HG03108 (cell line): ENCODE data around the gene ATP5MC3.
"Not testable (repeated sequence)": the region's sequence is repeated elsewhere in the genome, so short reads cannot be mapped to it uniquely, and the experiment has no call there.

Experiments used
- ATAC-seq: cut with Tn5 transposase; IDR thresholded peaks from one replicate; pipeline ENCODE4 v1.9.1; 2021; ENCODE audit warnings: moderate library complexity; ENCODE audit not compliant: unreplicated experiment

The ATP5MC3 gene

DNA sequence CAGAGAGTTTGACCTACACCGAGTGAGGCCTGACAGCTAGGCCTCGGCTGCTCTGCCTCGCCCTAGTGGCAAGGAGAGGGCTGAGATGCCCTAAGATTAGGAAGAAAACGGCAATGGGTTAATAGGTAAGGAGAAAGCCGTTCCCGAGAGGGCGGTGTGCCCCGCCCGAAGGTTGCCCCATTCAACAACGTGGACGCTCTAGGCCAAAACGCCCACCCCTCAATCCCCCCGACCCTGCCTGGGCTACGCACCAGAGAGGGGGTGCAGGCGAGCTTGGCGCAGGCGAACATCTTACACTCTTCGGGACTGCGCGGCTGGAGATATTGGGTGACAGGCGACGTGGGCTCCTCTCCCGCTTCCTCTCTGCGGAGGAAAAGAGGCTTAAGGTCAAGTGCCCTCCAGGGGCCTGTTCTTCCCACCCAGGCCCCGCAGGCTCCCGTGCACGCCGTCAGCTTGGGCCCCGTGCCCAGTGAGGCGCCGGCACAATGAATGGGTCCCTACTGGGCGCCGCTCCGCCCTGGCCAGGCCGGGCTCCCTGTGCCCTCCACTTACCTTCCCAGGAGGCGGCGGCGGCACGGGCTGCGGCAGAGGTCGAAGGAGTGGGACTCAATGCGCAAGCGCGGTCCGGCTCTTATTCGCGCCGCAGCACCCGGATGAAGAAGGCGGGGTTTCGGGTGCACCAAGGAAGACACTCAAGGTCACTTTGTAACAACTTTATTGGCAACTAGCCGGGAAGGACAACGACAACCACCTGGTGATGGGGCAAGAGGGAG lies at the start of gene ATP5MC3:
TSS of gene ATP5MC3 (minus strand) at position 607 of the 773 bp plus-strand sequence. CDS start at position 290, 317 bp downstream.
- ATAC-seq, result peak; percentile 90

DNA sequence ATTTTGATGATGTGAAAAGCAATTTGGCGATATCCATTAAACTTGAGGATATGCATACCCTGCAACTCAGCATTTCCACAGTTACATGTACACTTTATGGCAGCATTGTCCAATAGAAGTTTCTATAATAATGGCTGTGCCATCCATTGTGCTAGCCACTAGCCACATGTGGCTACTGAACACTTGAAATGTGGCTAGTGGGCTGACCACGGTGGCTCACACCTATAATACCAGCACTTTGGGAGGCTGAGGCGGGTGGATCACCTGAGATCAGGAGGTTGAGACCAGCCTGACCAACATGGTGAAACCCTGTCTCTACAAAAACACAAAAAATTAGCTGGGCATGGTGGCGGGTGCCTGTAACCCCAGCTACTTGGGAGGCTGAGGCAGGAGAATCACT lies 47.1 kb upstream of the ATP5MC3 start:
- not testable (repeated sequence) for ATAC-seq

DNA sequence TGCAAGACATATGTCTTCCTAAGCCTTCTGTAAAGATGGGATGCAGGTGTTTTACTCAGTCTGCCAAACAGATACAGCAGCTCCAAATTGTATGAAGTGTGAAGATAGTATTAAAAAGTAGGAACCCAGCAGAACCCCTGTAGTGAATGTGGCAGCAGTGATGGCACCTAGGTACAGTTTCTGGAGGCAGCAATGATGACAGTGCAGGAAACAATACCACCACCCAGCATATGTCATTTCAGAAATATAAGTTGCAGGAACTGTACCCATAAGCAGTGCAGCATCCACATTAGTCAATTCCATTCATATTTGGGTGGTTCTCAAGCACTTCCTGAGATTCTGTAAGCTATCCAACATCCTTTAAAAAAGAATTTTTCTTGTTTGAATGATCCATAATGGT lies 46.7 kb upstream of the ATP5MC3 start:
- ATAC-seq, result no peak

DNA sequence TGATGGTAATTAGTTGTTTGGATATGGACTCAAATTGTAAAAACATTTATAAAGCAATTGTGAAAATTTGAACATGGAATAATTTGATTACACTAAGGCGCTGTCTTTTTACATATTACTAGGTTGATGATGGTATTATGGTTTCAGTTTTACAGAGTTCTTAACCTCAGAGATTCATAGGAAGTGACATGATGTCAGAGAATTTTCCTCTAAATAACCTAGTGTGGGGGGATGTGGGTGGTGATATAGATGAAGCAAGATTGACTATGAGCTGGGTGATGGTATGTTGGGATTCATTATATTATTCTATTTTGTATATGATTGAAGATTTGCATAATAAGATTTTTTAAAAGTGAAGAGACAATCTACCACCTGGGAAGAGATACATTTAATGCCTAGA lies 45.9 kb upstream of the ATP5MC3 start:
- ATAC-seq, result no peak

DNA sequence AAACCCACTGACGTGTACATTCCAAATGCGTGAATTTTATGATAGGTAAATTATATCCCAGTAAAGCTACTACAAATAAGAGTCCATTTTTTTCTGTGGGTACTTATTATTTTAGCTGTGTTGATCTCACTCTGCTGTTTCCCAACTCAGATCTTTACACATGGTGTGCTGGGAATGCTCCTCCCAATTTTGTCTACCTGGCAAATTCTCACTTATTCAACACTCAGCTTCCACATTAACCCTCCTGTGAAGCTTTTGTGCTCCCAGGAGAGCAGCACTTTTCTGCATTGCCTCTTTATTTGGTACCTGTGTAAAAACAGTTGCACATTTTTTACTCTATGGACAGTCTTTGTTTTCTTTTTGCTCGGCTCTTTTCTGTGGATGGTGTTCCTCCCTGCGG lies 38.6 kb upstream of the ATP5MC3 start:
- no peak for ATAC-seq

DNA sequence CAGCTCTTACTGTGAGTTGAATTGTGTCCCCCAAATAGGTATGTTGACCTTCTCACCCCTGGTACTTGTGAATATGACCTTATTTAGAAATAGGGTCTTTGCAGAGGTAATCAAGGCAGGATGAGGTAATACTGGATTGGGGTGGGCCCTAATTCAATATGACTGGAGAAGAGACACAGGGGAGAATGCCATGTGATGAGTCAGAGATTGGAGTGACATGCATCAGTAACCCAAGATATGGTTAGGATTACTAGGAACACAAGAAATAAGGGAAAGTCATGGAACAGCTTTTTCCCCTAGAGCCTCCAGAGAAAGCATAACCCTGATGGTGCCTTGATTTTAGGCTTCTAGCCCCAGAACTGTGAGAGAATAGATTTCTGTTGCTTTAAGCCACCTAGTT lies 37.0 kb upstream of the ATP5MC3 start:
- no peak for ATAC-seq

- ATAC-seq, result no peak
Measured at GRCh38 chr2:175207741-175208438, 26.4 kb upstream of the ATP5MC3 start.

DNA sequence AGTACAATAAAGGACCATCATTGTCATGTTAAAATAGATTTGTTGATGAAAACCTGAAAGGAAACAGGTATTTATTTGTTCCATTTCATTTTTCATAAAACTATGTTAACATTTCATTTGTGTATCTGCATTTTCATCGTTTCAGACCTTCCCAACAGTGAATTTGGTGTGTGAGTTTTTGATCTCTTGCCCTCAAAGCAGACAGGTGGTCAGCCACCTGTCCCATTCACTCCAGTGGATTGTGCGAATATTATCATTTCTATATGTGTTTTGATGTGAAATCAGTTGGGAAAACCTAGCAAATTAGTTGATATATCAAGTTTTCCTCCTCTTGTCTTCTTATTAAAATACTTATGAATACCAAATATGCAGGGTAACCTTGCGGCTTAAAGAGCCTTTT lies 25.4 kb upstream of the ATP5MC3 start:
- ATAC-seq, result no peak

DNA sequence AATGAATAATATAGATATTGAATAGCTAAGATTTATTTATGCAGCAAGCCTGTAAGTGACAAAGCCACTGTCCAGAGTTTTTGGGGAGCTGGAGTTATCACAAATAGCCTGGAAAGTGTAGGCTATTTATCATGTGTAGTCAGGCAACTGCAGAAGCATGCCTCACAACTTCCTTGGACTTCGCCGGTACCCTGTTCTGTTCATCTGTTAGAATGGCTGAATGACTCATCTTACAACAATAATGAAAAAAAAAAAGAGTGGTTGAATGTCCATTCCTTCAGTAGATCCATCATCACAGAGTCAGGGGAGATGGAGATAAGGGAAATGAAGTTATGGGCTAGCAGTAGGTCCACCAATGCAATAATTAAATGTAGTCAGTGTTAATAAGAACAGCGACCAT lies 24.0 kb upstream of the ATP5MC3 start:
- ATAC-seq, result no peak

- peak; percentile 74 for ATAC-seq
Measured at GRCh38 chr2:175203621-175204496, 22.3 kb upstream of the ATP5MC3 start.

DNA sequence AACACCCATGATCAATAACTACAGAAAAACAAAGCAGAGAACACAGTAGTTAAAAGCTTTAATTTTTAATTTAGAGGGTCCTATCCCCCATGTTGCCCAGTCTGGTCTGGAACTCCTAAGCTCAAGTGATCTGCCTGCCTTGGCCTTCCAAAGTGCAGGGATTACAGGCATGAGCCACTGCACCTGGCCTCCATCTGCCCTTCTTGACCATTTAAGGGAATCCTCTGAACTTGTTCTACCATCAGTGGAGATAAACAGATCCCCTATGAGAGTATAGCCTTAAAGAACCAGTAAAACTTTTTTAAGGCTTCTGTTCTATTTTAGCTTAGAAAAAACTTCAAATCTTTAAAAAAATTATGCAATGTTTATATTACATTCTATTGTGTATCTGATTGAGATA lies 13.5 kb upstream of the ATP5MC3 start:
- ATAC-seq, result no peak

DNA sequence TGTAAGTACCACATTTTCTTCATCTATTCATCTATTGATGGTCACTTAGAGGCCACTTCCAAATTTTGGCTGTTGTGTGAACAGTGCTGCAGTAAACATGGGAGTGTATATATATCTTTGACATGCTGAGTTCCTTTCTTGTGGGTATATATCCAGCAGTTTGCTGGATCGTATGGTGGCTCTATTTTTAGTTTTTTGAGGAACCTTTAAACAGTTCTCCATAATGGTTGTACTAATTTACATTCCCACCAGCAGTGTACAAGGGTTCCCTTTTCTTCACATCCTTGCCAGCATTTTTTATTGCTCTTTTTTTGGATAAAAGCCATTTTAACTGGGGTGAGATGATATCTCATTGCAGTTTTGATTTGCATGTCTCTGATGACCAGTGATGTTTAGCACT lies 7.3 kb upstream of the ATP5MC3 start:
- no peak for ATAC-seq

DNA sequence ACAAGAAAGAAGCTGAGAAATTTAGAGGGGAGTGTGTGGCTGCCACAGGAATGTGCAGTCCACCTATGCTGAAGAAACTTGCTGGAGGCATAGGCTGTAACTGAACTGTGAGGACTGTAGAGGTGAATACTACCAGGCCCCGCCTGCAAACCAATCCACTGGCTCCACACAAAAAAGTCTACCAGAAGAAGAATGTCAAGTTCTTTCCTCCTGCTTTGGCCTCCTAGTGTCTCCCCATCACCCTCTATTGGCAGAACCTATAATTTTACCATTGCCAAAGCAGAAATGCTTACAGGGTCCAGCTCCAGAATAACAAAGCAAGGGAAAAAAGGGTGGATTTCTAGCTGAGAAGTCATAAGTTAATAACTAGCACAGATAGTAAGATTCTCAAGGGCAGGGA lies 5.9 kb upstream of the ATP5MC3 start:
- ATAC-seq, result no peak

GRCh38 chr2:175183674-175184073 lies 2.2 kb upstream of the ATP5MC3 start:
- no peak for ATAC-seq

- ATAC-seq, result no peak
Measured at GRCh38 chr2:175181877-175182308, 383 bp upstream of the ATP5MC3 start.

DNA sequence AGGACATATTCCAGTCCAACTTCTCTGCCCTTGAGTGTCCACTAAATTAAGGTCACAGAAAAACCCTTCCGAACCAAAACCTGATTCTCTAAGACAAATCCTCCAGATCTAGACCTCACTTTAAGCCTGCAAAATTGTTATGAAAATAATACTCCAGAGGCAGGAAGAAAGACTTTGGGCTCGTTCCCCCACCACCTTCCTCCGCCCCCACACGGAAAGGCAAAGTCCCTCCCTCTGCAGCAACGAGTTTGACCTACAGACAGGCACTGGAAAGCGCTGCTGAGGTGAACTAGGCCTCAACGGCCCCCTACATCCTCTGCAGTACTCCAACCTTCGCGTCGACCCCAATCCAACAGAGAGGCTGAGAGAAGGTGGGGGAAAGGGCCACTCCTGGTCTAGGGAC lies 808 bp downstream of the ATP5MC3 start:
- ATAC-seq, result peak; percentile 35

DNA sequence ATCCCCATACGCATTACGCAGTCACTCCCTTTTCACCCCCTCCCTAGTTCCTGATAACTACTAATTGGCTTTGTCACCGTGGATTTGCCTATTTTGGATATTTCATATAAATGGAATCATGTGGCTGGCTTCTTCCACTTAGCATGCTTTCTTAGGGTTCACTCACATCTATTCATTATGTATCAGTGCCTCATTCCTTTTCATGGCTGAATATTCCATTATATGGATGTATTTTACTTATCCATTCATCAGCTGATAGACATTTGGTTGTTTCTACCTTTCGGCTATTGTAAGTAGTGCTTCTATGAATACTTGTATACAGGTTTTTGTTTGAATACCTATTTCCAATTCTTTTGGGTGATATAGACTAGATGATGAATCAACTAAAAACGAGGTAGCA lies 4.9 kb downstream of the ATP5MC3 start:
- ATAC-seq, result no peak

- no peak for ATAC-seq
Measured at GRCh38 chr2:175175896-175176295, 5.6 kb downstream of the ATP5MC3 start.

GRCh38 chr2:175175320-175175719 lies 6.2 kb downstream of the ATP5MC3 start:
- ATAC-seq, result no peak

DNA sequence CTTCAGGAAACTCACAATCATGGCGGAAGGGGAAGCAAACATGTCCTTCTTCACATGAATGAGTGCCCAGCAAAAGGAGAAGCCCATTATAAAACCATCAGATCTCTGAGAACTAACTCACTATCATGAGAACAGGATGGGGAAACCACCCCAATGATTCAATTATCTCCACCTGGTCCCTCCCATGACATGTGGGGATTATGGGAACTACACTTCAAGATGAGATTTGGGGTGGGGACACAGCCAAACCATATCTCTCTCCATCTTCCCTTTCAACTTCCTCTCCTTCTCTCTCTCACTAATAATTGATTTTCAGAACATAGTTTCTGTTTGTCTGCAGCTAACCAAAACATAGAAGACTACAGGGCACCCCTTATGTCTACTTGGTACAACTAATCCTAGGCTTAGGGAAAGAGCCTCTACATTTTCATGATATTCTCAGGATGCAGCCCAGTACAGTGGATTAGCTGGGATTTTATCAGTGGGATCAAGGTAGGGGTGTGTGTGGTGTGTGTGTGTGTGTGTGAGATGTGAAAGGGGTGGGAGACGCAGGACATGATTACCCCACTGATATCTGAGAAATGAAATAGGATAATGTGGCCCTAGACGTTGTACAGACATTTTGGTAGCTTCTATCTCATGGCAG lies 10.7 kb downstream of the ATP5MC3 start:
- no peak for ATAC-seq

DNA sequence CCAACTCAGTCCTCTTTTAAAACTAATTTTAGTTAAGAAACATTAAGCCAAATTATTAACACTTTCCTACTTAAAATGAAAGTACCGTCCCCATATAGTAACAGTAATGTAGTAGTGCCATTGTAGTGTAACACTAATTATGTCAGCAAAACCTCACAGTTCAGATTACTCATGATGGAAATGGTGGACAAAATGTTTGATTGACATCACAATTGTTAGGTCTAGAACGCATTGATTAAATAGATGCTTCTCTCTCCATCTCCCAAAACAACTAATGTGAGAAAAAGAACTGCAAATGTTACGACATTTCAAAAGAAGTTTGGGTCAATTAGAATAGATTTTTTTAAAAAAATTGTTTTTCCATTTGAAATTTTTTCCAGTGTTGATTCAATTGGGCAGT lies 12.3 kb downstream of the ATP5MC3 start:
- ATAC-seq, result no peak
